Ishikawa (cell line): ENCODE results near the gene HHIP.

Experiments used
- CEBPB ChIP-seq: IDR thresholded peaks from 2 replicates; pipeline ENCODE4 v1.6.1; 2012
- CREB1 ChIP-seq: IDR thresholded peaks from 2 replicates; pipeline ENCODE4 v1.6.1; 2012; ENCODE audit warnings: low read depth
- EGR1 ChIP-seq: IDR thresholded peaks from 2 replicates; pipeline ENCODE4 v1.6.1; 2012
- EP300 ChIP-seq: IDR thresholded peaks from 2 replicates; pipeline ENCODE4 v1.6.1; 2012; ENCODE audit warnings: borderline replicate concordance
- FOXM1 ChIP-seq: IDR thresholded peaks from 2 replicates; pipeline ENCODE4 v1.6.1; 2012; ENCODE audit warnings: low read depth, borderline replicate concordance
- RAD21 ChIP-seq: IDR thresholded peaks from 2 replicates; pipeline ENCODE4 v1.6.1; 2012; ENCODE audit warnings: low read depth
- TAF1 ChIP-seq: IDR thresholded peaks from 2 replicates; pipeline ENCODE4 v1.6.1; 2012; ENCODE audit warnings: low read depth, mild to moderate bottlenecking
- TCF12 ChIP-seq: IDR thresholded peaks from 2 replicates; pipeline ENCODE4 v1.6.1; 2012; ENCODE audit warnings: low read depth
- TEAD4 ChIP-seq: IDR thresholded peaks from 2 replicates; pipeline ENCODE4 v1.6.1; 2012
- YY1 ChIP-seq: IDR thresholded peaks from 2 replicates; pipeline ENCODE4 v1.6.1; 2012; ENCODE audit warnings: low read depth
- TF ChIP-seq, protein P1 (sequence below): IDR thresholded peaks from 2 replicates; pipeline ENCODE4 v1.6.1; 2012
- TF ChIP-seq, protein P2 (sequence below): IDR thresholded peaks from 2 replicates; pipeline ENCODE4 v1.6.1; 2012; ENCODE audit warnings: low read depth, mild to moderate bottlenecking
- TF ChIP-seq, protein P3 (sequence below): IDR thresholded peaks from 2 replicates; pipeline ENCODE4 v1.6.1; 2012

DNA sequence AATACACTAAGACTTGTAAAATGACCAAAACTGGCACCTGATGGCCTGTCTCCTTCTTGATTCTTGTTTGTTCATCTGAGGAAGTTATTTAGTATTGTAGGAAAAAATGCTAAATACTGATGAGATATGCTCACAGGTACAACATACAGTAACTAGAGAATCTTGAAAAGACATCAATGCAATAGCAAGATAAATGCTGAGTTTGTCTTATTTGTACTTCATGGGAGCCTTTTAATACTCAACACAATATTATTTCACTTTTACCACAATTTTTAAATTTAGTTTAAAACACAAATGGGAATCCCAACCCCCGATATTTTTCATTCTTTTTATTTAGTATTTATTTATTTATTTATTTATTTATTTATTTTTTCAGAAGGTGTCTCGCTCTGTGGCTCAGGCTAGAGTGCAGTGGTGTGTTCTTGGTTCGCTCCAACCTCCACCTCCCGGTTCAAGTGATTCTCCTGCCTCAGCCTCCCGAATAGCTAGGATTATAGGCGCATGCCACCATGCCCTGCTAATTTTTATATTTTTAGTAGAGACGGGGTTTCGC is 12.1 kb downstream of the HHIP start:
- TF ChIP-seq YY1 (no peak), CREB1 (no peak), CEBPB (no peak), FOXM1 (no peak), TEAD4 (no peak), TAF1 (no peak), EGR1 (no peak), EP300 (no peak), RAD21 (no peak), TCF12 (no peak)
- TF ChIP-seq, protein P1, sequence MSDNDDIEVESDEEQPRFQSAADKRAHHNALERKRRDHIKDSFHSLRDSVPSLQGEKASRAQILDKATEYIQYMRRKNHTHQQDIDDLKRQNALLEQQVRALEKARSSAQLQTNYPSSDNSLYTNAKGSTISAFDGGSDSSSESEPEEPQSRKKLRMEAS, result no peak
- TF ChIP-seq, protein P2, sequence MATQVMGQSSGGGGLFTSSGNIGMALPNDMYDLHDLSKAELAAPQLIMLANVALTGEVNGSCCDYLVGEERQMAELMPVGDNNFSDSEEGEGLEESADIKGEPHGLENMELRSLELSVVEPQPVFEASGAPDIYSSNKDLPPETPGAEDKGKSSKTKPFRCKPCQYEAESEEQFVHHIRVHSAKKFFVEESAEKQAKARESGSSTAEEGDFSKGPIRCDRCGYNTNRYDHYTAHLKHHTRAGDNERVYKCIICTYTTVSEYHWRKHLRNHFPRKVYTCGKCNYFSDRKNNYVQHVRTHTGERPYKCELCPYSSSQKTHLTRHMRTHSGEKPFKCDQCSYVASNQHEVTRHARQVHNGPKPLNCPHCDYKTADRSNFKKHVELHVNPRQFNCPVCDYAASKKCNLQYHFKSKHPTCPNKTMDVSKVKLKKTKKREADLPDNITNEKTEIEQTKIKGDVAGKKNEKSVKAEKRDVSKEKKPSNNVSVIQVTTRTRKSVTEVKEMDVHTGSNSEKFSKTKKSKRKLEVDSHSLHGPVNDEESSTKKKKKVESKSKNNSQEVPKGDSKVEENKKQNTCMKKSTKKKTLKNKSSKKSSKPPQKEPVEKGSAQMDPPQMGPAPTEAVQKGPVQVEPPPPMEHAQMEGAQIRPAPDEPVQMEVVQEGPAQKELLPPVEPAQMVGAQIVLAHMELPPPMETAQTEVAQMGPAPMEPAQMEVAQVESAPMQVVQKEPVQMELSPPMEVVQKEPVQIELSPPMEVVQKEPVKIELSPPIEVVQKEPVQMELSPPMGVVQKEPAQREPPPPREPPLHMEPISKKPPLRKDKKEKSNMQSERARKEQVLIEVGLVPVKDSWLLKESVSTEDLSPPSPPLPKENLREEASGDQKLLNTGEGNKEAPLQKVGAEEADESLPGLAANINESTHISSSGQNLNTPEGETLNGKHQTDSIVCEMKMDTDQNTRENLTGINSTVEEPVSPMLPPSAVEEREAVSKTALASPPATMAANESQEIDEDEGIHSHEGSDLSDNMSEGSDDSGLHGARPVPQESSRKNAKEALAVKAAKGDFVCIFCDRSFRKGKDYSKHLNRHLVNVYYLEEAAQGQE, result no peak
- TF ChIP-seq, protein P3, sequence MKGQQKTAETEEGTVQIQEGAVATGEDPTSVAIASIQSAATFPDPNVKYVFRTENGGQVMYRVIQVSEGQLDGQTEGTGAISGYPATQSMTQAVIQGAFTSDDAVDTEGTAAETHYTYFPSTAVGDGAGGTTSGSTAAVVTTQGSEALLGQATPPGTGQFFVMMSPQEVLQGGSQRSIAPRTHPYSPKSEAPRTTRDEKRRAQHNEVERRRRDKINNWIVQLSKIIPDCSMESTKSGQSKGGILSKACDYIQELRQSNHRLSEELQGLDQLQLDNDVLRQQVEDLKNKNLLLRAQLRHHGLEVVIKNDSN, result no peak
